CD4-positive, alpha-beta T cell (primary cell): ENCODE results near the gene ARNT2. TPM values are rescaled to one million over a fixed set of nuclear protein-coding genes. Genes with fewer than 3 reads are reported as not detected.

Experiments used
- ATAC-seq: fragments of 200-7000 bp; cut with Tn5 transposase; one replicate; pipeline ENCODE4 v1.10.0; 2022; ENCODE audit warnings: mild to moderate bottlenecking; ENCODE audit not compliant: poor library complexity
- CTCF ChIA-PET: fragments of 350-600 bp; sonication (Branson Sonifier 250); formaldehyde crosslinking; loops from one replicate; lab custom pipeline; 2021; ENCODE audit warnings: antibody characterized with exemption, inconsistent platforms; lab: Charles Lee
- POLR2A ChIA-PET: fragments of 350-600 bp; sonication (Branson Sonifier 250); formaldehyde crosslinking; loops from one replicate; lab custom pipeline; 2021; ENCODE audit warnings: antibody characterized with exemption, inconsistent platforms; lab: Charles Lee
- DNase-seq, 14 experiments: peaks; one replicate each; pipeline ENCODE4 v3.0.0-alpha.2; 2013 to 2020; ENCODE audit warnings: mixed read lengths in 2 of 14
- H3K27ac ChIP-seq, 2 donors: one replicate each; pipeline versions ENCODE4 v1.5.1 to v1.7.0; 2013; ENCODE audit warnings: low read length in 2 of 2, low read depth in 1 of 2, mild to moderate bottlenecking in 1 of 2
- H3K27me3 ChIP-seq, 2 experiments: 1 replicate in 1 of 2; 2 replicates in 1 of 2; pipeline versions ENCODE4 v1.6.1 to v1.7.0; 2013; ENCODE audit warnings: low read length in 2 of 2, control low read depth in 1 of 2, mild to moderate bottlenecking in 1 of 2, moderate library complexity in 1 of 2; ENCODE audit not compliant: insufficient read depth in 2 of 2, control insufficient read depth in 1 of 2
- H3K36me3 ChIP-seq: one replicate; pipeline ENCODE4 v1.6.1; 2013; ENCODE audit warnings: low read length, control low read depth; ENCODE audit not compliant: insufficient read depth
- H3K4me1 ChIP-seq: one replicate; pipeline ENCODE4 v1.6.1; 2013; ENCODE audit warnings: low read length, control low read depth; ENCODE audit not compliant: insufficient read depth
- H3K4me3 ChIP-seq: one replicate; pipeline ENCODE4 v1.5.1; 2013; ENCODE audit warnings: mild to moderate bottlenecking, low read length, moderate library complexity
- H3K9me3 ChIP-seq, 2 experiments: 1 replicate in 1 of 2; 2 replicates in 1 of 2; pipeline versions ENCODE4 v1.6.1 to v1.7.0; 2013; ENCODE audit warnings: low read length in 2 of 2, mild to moderate bottlenecking in 2 of 2, control low read depth in 1 of 2, moderate library complexity in 1 of 2; ENCODE audit not compliant: control insufficient read depth in 1 of 2, insufficient read depth in 1 of 2
- H3K27ac Mint-ChIP-seq: one replicate; pipeline ENCODE4 v1.8.0; 2020; ENCODE audit warnings: mixed read lengths
- H3K27me3 Mint-ChIP-seq: one replicate; pipeline ENCODE4 v1.8.0; 2021; ENCODE audit warnings: mixed read lengths
- H3K36me3 Mint-ChIP-seq: one replicate; pipeline ENCODE4 v1.8.0; 2021; ENCODE audit warnings: low read depth, mixed read lengths
- H3K4me1 Mint-ChIP-seq: one replicate; pipeline ENCODE4 v1.8.0; 2021; ENCODE audit warnings: low read depth, mixed read lengths
- H3K4me3 Mint-ChIP-seq: one replicate; pipeline ENCODE4 v1.8.0; 2020; ENCODE audit warnings: mild to moderate bottlenecking, mixed read lengths
- H3K9me3 Mint-ChIP-seq: one replicate; pipeline ENCODE4 v1.8.0; 2020; ENCODE audit warnings: mixed read lengths
- intact Hi-C, 2 experiments: fragments of 100-400 bp; cut with DNase I in 1 of 2; cut with micrococcal nuclease in 1 of 2; formaldehyde crosslinking; loops; one replicate each; pipeline versions ENCODE4 v1.15.1 to v1.9.0; 2023 to 2025; cut with DNase I, micrococcal nuclease
- total RNA-seq, 174 experiments: library from RNA in 2 of 174; stranded (reverse) in 2 of 174; gene quantifications; one replicate each; pipeline ENCODE4 v1.2.3 and lab custom pipeline; 2021 to 2026
- TF ChIP-seq, protein P1 (sequence below): fragments of 200-600 bp; IDR thresholded peaks from one replicate; pipeline ENCODE4 v1.8.0; 2022; ENCODE audit warnings: antibody characterized with exemption, mild to moderate bottlenecking

The ARNT2 gene
- total RNA-seq, 2 experiments from 2014 or later = not detected

DNA sequence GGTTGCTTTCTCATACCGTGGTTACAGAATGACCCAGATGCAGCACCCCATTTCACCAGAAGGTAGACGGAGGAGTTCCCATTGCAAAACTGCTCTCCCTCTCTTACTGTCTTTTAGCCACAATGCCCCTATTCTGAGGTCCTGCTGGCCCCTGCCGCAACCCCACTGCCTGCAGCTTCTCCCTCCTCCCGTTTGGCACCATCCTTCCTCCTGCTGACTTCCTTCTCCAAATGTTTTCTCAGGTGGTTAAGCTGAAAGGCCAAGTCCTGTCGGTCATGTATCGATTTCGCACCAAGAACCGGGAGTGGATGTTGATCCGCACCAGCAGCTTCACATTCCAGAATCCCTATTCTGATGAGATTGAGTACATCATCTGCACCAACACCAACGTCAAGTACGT is 158.7 kb downstream of the ARNT2 start:
- CTCF ChIA-PET = no interaction called here
- no peaks in the 10 kb centered on the region for H3K36me3 Mint-ChIP-seq
- Histone ChIP-seq H3K27ac (no peak overlapping the region), H3K9me3 (no peaks in the 10 kb centered on the region), H3K36me3 (no peaks in the 10 kb centered on the region), H3K27me3 (peaks cover 0 to 11% of the 10 kb centered on the region in 2 experiments), H3K4me3 (no peak overlapping the region), H3K4me1 (no peaks in the 10 kb centered on the region)
- TF ChIP-seq, protein P1, sequence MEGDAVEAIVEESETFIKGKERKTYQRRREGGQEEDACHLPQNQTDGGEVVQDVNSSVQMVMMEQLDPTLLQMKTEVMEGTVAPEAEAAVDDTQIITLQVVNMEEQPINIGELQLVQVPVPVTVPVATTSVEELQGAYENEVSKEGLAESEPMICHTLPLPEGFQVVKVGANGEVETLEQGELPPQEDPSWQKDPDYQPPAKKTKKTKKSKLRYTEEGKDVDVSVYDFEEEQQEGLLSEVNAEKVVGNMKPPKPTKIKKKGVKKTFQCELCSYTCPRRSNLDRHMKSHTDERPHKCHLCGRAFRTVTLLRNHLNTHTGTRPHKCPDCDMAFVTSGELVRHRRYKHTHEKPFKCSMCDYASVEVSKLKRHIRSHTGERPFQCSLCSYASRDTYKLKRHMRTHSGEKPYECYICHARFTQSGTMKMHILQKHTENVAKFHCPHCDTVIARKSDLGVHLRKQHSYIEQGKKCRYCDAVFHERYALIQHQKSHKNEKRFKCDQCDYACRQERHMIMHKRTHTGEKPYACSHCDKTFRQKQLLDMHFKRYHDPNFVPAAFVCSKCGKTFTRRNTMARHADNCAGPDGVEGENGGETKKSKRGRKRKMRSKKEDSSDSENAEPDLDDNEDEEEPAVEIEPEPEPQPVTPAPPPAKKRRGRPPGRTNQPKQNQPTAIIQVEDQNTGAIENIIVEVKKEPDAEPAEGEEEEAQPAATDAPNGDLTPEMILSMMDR = no peak
- no peak overlapping the region for H3K4me3 Mint-ChIP-seq
- no peaks in the 10 kb centered on the region for H3K4me1 Mint-ChIP-seq
- H3K27me3 Mint-ChIP-seq = peaks cover 30% of the 10 kb centered on the region
- intact Hi-C loops = no loop called here
- no peak for DNase-seq
- no peaks in the 10 kb centered on the region for H3K9me3 Mint-ChIP-seq
- POLR2A ChIA-PET = no interaction called here
- no peak for ATAC-seq
- H3K27ac Mint-ChIP-seq = no peak overlapping the region

DNA sequence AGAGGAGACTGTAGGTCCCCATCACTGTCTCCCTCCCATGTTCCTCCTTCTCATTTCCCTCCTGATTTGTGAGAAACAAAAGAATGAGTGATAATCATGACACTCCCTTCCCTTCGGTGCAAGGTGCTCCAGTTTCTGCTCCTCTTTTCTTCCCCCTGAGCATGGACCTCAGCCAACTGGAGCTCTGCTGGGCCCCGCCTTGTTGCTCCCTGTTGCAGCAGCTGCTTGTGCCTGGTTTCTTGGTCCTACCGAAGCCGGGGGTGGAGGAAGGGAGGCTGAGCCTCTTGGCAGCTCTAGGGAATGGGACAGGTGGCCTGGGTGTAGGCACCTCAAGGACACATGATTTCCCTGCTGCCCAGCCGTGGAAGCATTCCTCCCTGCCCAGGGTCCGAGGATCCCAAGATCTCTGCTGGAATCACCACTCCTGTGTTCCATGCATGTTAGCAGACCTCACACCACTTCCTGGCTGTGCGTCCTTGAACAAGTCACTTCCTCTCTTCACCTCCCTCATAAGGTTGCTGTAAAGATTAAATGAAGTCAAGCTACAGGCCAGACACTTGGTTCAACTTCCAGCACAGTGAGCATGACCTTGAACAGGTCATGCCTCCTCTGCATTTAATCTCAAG is 159.3 kb downstream of the ARNT2 start:
- H3K27ac Mint-ChIP-seq = no peak overlapping the region
- intact Hi-C loops = no loop called here

DNA sequence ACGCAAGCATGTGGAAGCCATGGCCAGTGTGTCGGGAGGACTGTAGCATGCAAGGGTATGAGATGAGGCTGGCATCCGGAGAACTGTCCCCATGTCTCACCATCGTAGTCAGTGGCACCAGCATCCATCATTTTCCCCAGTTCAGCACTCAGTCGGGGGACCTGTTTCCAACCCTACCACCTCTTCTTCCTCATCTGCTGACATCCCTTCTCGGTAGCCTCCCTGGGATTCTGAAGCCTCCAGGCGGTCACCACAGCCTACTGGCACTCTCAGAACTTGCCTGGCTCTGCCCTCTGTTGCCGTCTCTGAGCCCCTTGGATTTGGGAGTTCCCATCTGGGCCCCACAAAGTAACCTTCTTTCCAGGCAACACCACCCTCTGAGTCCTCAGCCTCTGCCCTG is 159.9 kb downstream of the ARNT2 start:
- H3K27me3 ChIP-seq = peaks cover 0 to 11% of the 10 kb centered on the region in 2 experiments
- ChIA-PET CTCF (no interaction called here), POLR2A (no interaction called here)
- intact Hi-C loops = no loop called here
- H3K27ac Mint-ChIP-seq = no peak overlapping the region
- no peaks in the 10 kb centered on the region for H3K36me3 Mint-ChIP-seq
- no peak for DNase-seq
- no peaks in the 10 kb centered on the region for H3K4me1 ChIP-seq
- H3K27me3 Mint-ChIP-seq = peaks cover 34% of the 10 kb centered on the region
- H3K4me3 ChIP-seq = no peak overlapping the region
- H3K9me3 ChIP-seq = no peaks in the 10 kb centered on the region
- ATAC-seq = no peak
- no peaks in the 10 kb centered on the region for H3K36me3 ChIP-seq
- no peak overlapping the region for H3K27ac ChIP-seq
- H3K4me1 Mint-ChIP-seq = no peaks in the 10 kb centered on the region
- TF ChIP-seq, protein P1 = no peak
- H3K4me3 Mint-ChIP-seq = no peak overlapping the region
- no peaks in the 10 kb centered on the region for H3K9me3 Mint-ChIP-seq

More for the DNA sequence above, 159.3 kb downstream of the ARNT2 start:
- POLR2A ChIA-PET = no interaction called here
- Histone ChIP-seq H3K27me3 (peaks cover 0 to 11% of the 10 kb centered on the region in 2 experiments), H3K4me1 (no peaks in the 10 kb centered on the region), H3K9me3 (no peaks in the 10 kb centered on the region), H3K4me3 (no peak overlapping the region), H3K27ac (no peak overlapping the region), H3K36me3 (no peaks in the 10 kb centered on the region)
- no peak overlapping the region for H3K4me3 Mint-ChIP-seq
- no peaks in the 10 kb centered on the region for H3K4me1 Mint-ChIP-seq
- no peaks in the 10 kb centered on the region for H3K36me3 Mint-ChIP-seq
- peaks cover 34% of the 10 kb centered on the region for H3K27me3 Mint-ChIP-seq
- TF ChIP-seq, protein P1 = no peak
- H3K9me3 Mint-ChIP-seq = no peaks in the 10 kb centered on the region
- ATAC-seq (no peak), DNase-seq (no peak)
- CTCF ChIA-PET = no interaction called here
